GM12873 (cell line): ENCODE measurements around the gene PLA2G4C.
A peak's percentile ranks its signal among the peaks of the same experiment; 100 is the strongest.

Source experiments
- TF ChIP-seq, protein P1 (sequence below): IDR thresholded peaks from 2 replicates; pipeline ENCODE4 v1.5.1; 2012; ENCODE audit warnings: low read depth, mild to moderate bottlenecking, moderate library complexity, low read length, control low read depth; ENCODE audit not compliant: insufficient read depth; ENCODE audit errors: missing control alignments

Gene PLA2G4C

DNA sequence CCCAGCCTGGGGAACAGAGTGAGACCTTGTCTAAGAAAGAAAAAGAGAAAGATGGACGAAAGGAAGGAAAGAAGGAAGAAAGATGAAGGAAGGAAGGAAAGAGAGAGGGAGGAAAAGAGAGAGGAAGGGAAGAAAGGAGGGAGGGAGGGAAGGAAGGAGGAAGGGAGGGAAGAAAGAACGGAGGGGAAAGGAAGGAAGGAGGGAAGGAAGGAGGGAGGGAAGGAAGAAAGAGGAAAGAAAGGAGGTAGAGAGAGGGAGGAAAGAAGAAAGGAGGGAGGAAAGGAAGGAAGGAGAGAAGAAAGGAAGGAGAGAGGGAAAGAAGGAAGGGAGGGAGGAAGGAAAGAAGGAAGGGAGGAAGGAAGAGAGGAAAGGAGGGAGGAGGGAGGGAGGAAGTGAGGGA, 87.6 kb downstream of the PLA2G4C start:
- TF ChIP-seq, protein P1, sequence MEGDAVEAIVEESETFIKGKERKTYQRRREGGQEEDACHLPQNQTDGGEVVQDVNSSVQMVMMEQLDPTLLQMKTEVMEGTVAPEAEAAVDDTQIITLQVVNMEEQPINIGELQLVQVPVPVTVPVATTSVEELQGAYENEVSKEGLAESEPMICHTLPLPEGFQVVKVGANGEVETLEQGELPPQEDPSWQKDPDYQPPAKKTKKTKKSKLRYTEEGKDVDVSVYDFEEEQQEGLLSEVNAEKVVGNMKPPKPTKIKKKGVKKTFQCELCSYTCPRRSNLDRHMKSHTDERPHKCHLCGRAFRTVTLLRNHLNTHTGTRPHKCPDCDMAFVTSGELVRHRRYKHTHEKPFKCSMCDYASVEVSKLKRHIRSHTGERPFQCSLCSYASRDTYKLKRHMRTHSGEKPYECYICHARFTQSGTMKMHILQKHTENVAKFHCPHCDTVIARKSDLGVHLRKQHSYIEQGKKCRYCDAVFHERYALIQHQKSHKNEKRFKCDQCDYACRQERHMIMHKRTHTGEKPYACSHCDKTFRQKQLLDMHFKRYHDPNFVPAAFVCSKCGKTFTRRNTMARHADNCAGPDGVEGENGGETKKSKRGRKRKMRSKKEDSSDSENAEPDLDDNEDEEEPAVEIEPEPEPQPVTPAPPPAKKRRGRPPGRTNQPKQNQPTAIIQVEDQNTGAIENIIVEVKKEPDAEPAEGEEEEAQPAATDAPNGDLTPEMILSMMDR = no peak

DNA sequence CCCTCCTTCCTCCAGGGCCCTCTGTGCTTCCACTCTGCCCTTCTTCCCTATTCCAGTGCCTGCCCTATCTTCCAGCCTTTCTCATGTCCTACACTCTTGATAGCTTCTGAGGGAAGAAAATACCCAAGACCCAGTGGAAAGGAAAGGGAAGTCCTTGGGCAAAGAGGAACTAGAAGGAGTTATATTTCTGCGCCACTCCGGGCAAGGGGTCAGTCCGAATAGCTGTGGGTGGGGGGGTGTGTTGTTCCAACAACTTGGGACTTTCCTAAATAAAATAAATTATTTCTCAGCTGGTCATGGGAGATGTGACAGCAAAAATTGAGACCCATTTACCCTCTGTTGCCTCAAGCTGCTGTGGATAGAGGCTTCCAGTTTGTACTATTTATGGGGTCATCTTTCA, 89.9 kb downstream of the PLA2G4C start:
- TF ChIP-seq, protein P1 = no peak

DNA sequence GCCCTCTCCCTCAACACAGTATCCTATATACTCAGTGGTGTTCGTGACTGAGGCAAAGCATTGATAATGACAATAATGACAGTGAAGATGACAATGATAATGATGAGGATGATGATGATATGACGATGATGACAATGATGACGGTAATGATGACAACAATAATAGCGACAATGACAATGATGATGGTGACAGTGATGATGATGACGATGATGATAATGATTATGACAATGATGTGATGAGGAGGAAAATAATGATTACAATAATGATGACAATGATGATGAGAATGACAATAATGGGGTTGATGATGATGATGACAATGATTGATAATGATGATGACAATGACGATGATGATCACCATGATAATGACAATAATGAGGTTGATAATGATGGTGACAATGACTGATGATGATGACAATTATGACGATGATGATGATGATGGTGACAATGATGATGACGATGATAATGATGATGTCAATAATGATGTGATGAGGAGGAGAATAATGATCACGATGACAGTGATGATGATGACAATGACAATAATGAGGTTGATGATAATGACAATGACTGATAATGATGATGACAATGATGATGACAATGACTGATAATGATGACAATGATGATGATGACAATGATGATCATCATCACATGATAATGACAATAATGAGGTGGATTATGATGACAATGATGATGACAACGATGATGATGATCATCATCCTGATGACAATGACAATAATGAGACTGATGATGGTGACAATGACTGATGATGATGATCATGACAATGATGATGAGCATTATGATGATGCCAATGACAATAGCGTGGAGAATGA, 99.5 kb downstream of the PLA2G4C start:
- TF ChIP-seq, protein P1 = no peak

DNA sequence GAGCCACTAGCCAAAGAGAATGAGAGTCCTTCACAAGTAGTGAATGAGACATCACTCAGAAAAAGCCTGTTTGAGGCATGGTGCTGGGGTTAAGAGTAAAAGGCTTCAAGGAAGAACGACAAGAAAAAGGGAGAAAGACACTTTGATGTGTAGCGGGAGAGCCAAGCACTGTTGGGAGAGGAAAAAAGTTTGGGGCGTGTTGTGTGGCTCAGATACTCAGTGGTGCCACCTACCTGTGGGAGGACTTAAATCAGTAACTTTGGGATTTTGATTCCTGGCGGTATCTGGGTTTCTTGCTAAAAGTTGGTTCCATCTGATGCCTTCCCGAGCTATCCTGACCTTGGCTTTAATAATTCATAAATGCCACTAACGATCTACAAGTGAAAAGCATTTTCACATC, 103.9 kb downstream of the PLA2G4C start:
- TF ChIP-seq, protein P1 = peak; percentile 37

DNA sequence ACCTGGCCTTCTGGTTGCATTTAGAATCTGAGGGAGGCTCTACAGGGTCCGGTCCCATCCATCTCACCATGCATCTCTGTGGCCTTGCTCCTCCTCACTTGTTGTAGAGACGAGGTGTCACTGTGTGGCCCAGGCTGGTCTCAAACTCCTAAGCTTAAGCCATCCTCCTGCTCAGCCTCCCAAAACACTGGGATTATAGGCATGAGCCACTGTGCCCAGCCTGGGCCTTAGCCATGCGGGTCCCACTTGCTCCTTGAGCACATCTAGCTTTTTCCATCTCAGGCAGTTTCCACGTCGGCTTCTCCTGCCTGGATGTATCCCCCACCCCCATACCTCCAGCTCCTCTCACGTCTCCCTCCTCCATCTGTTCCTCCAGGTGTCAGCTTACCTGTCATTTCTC, 106.4 kb downstream of the PLA2G4C start:
- TF ChIP-seq, protein P1 = no peak

DNA sequence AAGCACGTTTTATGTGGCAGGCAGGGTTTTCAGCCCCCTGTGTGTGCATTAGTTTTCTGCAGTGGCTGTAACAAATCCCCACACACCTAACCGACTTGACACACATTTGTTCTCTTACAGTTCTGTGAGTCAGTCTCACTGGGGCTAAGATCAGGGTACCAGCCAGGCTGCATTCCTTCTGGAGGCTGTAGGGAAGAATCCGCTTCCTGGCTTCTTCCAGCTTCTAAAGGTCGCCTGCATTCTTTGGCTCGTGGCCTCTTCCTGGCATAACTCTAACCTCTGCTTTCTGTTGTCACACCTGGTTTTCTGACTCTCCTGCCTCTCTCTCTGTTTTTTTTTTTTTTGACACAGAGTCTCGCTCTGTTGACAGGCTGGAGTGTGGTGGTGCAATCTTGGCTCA, 109.8 kb downstream of the PLA2G4C start:
- TF ChIP-seq, protein P1 = no peak

DNA sequence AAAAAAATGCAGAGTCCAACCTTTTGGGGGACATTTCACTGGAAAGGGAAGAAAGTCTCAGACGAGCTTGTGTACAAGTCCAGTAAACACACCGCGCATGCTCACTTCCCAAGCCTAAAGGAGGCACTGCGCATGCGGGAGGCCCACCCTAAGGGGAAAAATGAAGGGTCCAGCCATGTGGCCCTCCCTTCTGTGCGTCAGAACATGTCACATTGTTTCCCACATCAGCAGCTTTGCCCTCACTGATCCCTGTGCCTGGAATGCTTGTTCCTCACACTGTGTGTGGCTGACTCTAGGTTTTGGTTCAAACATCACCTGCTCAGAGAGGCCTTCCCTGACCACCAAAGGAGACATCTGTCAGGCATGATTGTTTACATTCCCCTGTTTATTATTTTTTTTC, 111.8 kb downstream of the PLA2G4C start:
- TF ChIP-seq, protein P1 = no peak
